CD4-positive, alpha-beta T cell treated with Interleukin-6 at 100 ng/mL for 8 hours (primary cell): ENCODE measurements around the gene AMOTL2.

Experiments
- DNase-seq: peaks from one replicate; pipeline ENCODE4 v3.0.0-alpha.2; 2020; ENCODE audit warnings: mixed read lengths, low spot score

The AMOTL2 gene

DNA sequence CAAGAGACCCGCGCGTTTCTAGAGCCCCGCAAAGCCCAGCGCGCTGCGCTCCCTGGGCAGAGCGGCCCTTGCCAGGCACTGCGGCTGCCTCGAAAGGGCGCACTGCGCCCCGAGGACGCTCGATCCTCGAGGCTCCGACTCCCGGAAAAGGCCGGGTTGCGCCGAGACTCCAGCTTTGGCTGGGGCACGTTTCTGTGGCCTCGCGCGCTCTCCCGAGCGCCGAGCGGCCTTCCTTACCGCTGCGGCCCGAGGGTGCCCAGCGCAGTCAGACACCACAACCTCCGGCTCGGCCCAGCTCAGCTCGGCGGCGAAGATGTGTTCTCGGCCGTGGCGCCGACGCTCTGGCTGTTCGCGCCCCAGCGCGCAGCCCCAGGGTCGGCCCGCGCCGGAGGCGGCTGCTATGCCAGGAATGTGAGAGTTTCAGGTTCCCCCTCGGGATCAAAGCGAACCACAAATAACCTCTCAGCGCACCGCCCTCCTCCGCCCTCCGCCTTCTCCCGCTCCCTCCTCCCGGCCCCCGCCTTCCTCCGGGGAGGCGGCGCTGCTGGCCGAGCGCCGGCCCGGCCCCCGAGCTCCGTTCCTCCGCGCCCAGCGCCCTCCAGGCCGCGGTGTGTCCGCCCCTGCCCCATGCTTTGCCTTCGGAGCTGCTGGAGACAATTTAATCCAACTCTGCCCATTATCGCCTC is at the start of gene AMOTL2:
TSS of gene AMOTL2 (minus strand) at position 343 of the 686 bp plus-strand sequence. CDS start 3,014 bp downstream, outside the sequence.
- no peak for DNase-seq

DNA sequence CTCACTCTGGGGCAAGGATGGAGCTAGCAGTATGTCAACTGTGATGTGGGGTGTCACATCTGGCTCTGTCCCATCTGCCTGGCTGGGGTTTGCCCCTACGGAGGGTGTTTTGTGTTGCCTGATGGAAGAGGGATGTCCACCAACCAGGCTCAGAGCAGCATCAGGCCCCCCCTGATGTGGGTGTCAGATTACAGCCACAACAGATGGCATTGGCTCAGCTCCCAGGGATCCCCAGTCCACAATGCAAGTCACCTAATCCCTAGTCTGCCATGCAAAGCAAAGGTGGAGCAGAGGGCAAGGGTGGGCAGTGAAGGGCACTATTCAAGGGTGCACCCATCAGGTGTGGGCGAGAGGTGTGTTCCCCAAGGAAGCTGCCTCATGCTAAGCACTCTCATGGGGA is 48.9 kb upstream of the AMOTL2 start:
- DNase-seq: no peak

DNA sequence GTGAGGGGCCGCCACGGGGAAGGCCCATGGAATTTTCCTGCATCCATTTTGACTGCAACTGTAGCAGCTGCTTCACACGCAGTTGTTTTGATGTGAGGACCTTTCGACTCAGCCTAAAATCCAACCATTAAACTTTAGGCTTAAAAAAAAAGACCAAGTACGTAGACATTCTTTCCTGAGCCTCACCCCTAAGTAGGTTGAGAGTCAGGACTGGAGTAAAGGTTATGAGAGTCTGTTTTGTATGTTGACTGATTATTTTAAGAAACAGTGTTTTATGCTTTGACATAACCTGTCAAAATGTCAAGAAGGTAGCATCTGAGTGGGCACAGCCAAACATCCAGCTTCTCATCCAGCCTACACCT is 45.7 kb upstream of the AMOTL2 start:
- no peak for DNase-seq

- no peak for DNase-seq
Measured at GRCh38 chr3:134419214-134419959, 45.1 kb upstream of the AMOTL2 start.

GRCh38 chr3:134409041-134409440 is 34.8 kb upstream of the AMOTL2 start:
- no peak for DNase-seq

DNA sequence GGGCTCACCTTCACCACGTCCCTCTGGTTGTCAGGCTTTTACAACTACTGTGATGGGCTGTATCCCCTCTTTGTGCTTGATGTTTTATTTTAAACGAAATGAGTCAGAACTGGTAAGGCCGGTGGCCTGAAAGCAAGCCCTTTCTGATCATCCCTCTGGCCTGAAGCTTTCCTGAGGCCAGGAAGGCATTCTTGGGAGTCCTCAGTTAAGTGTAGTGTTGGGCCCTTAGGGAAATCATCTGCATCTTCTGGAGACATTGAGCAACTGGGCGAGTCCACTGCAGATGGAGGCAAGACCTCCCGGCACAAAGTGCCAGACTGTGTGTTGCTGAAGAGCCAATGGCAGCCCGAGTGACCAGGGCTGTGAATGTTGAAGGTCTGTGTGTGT is 33.0 kb upstream of the AMOTL2 start:
- DNase-seq: no peak

- no peak for DNase-seq
Measured at GRCh38 chr3:134406331-134407238, 32.3 kb upstream of the AMOTL2 start.

- no peak for DNase-seq
Measured at GRCh38 chr3:134404366-134404885, 30.2 kb upstream of the AMOTL2 start.

DNA sequence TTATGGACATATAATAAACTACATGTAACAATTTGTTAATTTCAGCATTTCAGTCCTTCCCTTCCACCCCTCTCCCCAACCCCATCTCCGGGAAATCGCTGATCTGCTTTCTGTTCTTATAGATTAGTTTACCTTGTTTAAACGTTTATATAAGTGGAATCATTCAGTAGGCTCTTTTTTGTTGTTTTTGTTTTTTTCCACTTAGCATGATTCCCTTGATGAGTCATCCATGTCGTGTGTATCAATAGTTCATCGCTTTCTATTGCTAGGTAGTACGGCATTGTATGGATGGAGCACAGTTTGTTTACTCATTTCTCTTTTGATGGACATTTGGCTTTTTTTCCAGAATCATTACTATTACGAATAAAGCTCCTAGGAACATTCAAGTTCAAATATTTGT is 23.5 kb upstream of the AMOTL2 start:
- no peak for DNase-seq

- no peak for DNase-seq
Measured at GRCh38 chr3:134395103-134395502, 20.9 kb upstream of the AMOTL2 start.

DNA sequence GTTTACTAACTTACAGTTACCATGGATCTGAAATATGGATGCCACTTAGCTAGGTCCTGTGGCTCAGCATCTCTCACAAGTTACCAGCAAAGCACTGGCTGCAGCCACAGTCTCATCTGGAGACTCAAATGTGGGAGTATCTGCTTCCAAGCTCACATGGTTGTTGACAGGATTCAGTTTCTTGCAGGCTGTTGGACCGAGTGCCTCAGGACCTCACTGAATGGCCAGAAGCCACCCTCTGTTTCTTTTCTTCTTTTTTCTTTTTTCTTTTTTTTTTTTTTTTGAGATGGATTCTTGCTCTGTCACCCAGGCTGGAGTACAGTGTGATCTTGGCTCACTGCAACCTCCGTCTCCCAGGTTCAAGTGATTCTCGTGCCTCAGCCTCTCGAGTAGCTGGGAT is 20.1 kb upstream of the AMOTL2 start:
- DNase-seq: no peak

- no peak for DNase-seq
Measured at GRCh38 chr3:134393074-134393473, 18.8 kb upstream of the AMOTL2 start.

DNA sequence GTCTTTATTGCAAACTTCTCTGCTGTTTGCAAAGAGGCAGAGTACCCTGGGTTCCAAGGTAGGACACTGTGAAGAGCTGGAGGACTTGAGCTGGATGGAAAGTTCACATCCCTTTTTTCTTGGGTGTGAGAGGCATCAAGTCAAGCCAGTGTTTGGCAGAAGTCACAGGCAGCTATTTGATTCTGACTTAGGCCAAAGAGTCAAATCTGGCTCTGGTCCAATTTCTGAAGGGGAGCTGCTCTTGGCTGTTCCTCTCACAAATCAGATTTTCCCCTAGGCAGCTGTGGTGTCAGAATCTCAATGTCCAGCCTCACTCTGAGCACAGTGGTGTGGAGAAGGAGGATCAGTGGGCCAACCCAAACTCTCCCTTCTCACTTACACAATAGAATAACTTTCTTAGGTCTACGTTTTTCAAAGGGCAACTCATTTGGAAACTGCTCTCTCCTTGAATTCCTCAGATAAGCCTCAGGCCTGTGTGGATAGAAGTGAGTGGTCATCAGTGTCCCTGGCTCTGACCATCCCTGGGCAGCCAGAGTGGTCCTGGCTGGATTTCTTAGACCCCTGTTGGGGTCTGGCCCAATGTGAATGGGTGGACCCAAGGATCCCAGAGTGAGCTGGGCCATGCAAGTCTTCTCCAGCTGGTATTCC is 18.2 kb upstream of the AMOTL2 start:
- DNase-seq: no peak

- DNase-seq: no peak
Measured at GRCh38 chr3:134389865-134390264, 15.6 kb upstream of the AMOTL2 start.

- no peak for DNase-seq
Measured at GRCh38 chr3:134388788-134389485, 14.7 kb upstream of the AMOTL2 start.

- no peak for DNase-seq
Measured at GRCh38 chr3:134388292-134388691, 14.0 kb upstream of the AMOTL2 start.

- DNase-seq: no peak
Measured at GRCh38 chr3:134387293-134387692, 13.0 kb upstream of the AMOTL2 start.

- no peak for DNase-seq
Measured at GRCh38 chr3:134384963-134385362, 10.7 kb upstream of the AMOTL2 start.

DNA sequence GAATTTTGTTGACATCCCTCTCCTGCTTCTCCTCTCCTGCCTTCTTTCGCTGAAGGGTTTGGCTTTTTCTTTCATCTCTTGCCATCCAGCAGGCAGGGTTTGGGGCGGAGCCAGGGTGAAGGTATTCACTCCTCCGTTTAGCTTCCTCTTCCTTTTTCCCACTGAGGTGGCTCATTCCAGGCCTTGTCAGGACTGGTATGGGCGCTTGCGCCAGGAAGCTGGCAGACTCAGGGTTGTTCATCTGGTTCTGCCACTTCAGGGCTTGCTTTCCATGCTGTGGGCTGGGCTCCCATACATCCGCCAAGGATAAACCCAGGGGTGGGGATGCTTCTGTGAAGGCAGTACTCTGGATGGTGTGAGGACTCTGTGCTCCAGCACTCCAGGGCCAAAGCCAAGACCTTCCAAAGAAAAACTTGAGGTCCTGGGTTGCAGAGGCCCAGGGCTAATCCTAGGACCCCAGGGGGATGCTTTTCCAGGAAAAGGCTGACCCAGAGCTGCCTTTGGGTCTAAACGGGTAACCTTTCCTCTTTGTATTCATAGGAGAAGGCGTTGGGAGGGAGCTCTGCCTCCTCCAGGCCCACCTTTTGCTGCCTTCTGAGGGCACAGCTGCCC is 7.7 kb upstream of the AMOTL2 start:
- DNase-seq: no peak

DNA sequence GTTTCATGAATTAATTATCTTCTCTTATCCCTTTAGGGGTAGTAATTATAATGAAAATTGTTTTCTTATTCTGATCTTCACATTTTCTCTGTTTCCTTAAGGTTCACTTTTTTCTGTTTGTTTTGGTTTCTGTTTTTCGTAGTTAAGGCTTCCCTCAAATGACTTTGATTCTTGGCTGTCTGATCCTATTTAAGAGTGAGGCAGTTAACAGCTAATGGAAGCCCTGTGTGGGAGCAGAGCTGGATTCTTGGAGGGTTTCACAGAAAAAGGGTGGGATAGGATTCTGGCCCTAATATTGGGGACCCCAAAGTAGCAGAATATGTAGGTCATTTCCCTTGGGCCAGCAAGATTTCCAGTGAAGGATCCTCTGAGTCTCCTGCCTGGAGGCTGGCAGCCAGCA is 6.8 kb upstream of the AMOTL2 start:
- no peak for DNase-seq

- DNase-seq: no peak
Measured at GRCh38 chr3:134380249-134380648, 6.0 kb upstream of the AMOTL2 start.
